HepG2 (cell line): ENCODE data around the gene NAT9. TPM values are rescaled to one million over a fixed set of nuclear protein-coding genes. Genes with fewer than 3 reads are reported as not detected.

Source experiments
- E2F5 ChIP-seq: sonication (generic); formaldehyde crosslinking; conservative IDR thresholded peaks from 2 replicates; pipeline ENCODE4 v1.4.0; 2020; ENCODE audit warnings: missing genetic modification reagents
- FOXJ3 ChIP-seq: sonication (generic); formaldehyde crosslinking; IDR thresholded peaks from 2 replicates; pipeline ENCODE4 v1.4.0; 2020; ENCODE audit warnings: missing genetic modification reagents, mild to moderate bottlenecking, borderline replicate concordance
- GATAD2A ChIP-seq: IDR thresholded peaks from 2 replicates; pipeline ENCODE4 v1.6.1; 2016
- IKZF5 ChIP-seq: IDR thresholded peaks from 2 replicates; pipeline ENCODE4 v1.6.1; 2018; ENCODE audit warnings: missing genetic modification reagents, mild to moderate bottlenecking, missing compliant biosample characterization
- JUND ChIP-seq: sonication (generic); formaldehyde crosslinking; IDR thresholded peaks from 2 replicates; pipeline ENCODE4 v1.8.0; 2022; ENCODE audit warnings: mild to moderate bottlenecking, missing genetic modification reagents
- NAIF1 ChIP-seq: sonication (generic); formaldehyde crosslinking; IDR thresholded peaks from 2 replicates; pipeline ENCODE4 v1.5.0; 2020; ENCODE audit warnings: mild to moderate bottlenecking, missing genetic modification reagents, borderline replicate concordance
- NFKB2 ChIP-seq: sonication (generic); formaldehyde crosslinking; IDR thresholded peaks from 2 replicates; pipeline ENCODE4 v1.4.0; 2020; ENCODE audit warnings: missing genetic modification reagents, borderline replicate concordance
- SETDB1 ChIP-seq: sonication (generic); formaldehyde crosslinking; IDR thresholded peaks from 2 replicates; pipeline ENCODE4 v1.5.1; 2020; ENCODE audit warnings: missing genetic modification reagents, mild to moderate bottlenecking, borderline replicate concordance
- SNRNP70 ChIP-seq: fragments of 200-400 bp; formaldehyde crosslinking; IDR thresholded peaks from 2 replicates; pipeline ENCODE4 v1.6.1; 2017; ENCODE audit warnings: mild to moderate bottlenecking, low read depth, low read length, moderate library complexity
- THRA ChIP-seq: sonication (generic); formaldehyde crosslinking; IDR thresholded peaks from 2 replicates; pipeline ENCODE4 v1.4.0; 2020; ENCODE audit warnings: missing genetic modification reagents, borderline replicate concordance
- ZBTB2 ChIP-seq: sonication (generic); formaldehyde crosslinking; IDR thresholded peaks from 2 replicates; pipeline ENCODE4 v1.8.0; 2022; ENCODE audit warnings: low read depth, missing genetic modification reagents
- ZBTB8A ChIP-seq: sonication (generic); formaldehyde crosslinking; IDR thresholded peaks from 2 replicates; pipeline ENCODE4 v1.4.0; 2020; ENCODE audit warnings: mild to moderate bottlenecking, low read depth, missing genetic modification reagents, borderline replicate concordance
- ZHX1 ChIP-seq: sonication (generic); formaldehyde crosslinking; IDR thresholded peaks from 2 replicates; pipeline ENCODE4 v1.8.1; 2022; ENCODE audit warnings: low read depth, mild to moderate bottlenecking, missing genetic modification reagents
- ZMYM4 ChIP-seq: sonication (generic); formaldehyde crosslinking; IDR thresholded peaks from 2 replicates; pipeline ENCODE4 v1.8.1; 2023; ENCODE audit warnings: mild to moderate bottlenecking, missing genetic modification reagents
- ZNF263 ChIP-seq: sonication (generic); formaldehyde crosslinking; IDR thresholded peaks from 2 replicates; pipeline ENCODE4 v1.4.0; 2020; ENCODE audit warnings: missing genetic modification reagents
- ZNF615 ChIP-seq: sonication (generic); formaldehyde crosslinking; IDR thresholded peaks from 2 replicates; pipeline ENCODE4 v1.5.0; 2020; ENCODE audit warnings: mild to moderate bottlenecking, missing genetic modification reagents, borderline replicate concordance
- ZNF639 ChIP-seq: conservative IDR thresholded peaks from 2 replicates; pipeline ENCODE4 v1.6.1; 2018; ENCODE audit warnings: missing genetic modification reagents
- ZNF724P ChIP-seq: sonication (generic); formaldehyde crosslinking; IDR thresholded peaks from 2 replicates; pipeline ENCODE4 v1.8.0; 2022; ENCODE audit warnings: missing genetic modification reagents, borderline replicate concordance
- ZNF737 ChIP-seq: sonication (generic); formaldehyde crosslinking; IDR thresholded peaks from 2 replicates; pipeline ENCODE4 v1.5.0; 2020; ENCODE audit warnings: missing genetic modification reagents, mild to moderate bottlenecking, borderline replicate concordance
- polyA plus RNA-seq, 8 experiments: library from polyadenylated mRNA; depleted of rRNA in 3 of 8; stranded (reverse) in 7 of 8; unstranded in 1 of 8; fragments of >200 nt; fragmentation: Illumina TruSeq in 4 of 8; extraction: Trizol in 4 of 8; gene quantifications; 2 replicates each; pipeline versions ENCODE4 v1.2.1 to v1.2.3, GENCODE V29; 2011 to 2016; ENCODE audit warnings: low read depth in 4 of 8, missing spikeins in 1 of 8, mixed read lengths in 1 of 8; ENCODE audit not compliant: insufficient read depth in 1 of 8
- total RNA-seq, 5 experiments: library from RNA; depleted of rRNA; stranded (reverse); fragments of >200 nt; fragmentation: Illumina TruSeq; extraction: Trizol; gene quantifications; 2 replicates each; pipeline ENCODE4 v1.2.3, GENCODE V29; 2016; ENCODE audit warnings: low read depth in 1 of 5

NAT9 gene
- total and polyA plus RNA-seq, 2 of the 13 experiments (the other 11 are each of a cell fraction or from before 2014, with no cell fraction given), result 39.7 to 44.2 TPM

- TF ChIP-seq THRA (CRISPR knock-in tag) (peak; percentile 73; the same call in 1 of the 2 replicates), ZBTB8A (CRISPR knock-in tag) (no peak; the same call in 1 of the 2 replicates), GATAD2A (CRISPR knock-in tag) (peak; percentile 95), IKZF5 (CRISPR knock-in tag) (peak; percentile 95), ZNF639 (CRISPR knock-in tag) (no peak), ZNF737 (no peak), NFKB2 (CRISPR knock-in tag) (peak; percentile 81; the same call in 1 of the 2 replicates), SETDB1 (CRISPR knock-in tag) (no peak), ZBTB2 (CRISPR knock-in tag) (no peak), ZHX1 (CRISPR knock-in tag) (0 out of 2 replicates have a peak, but pooled peaks have one; percentile 24), NAIF1 (CRISPR knock-in tag) (peak; percentile 67; the same call in 1 of the 2 replicates), ZMYM4 (CRISPR knock-in tag) (peak; percentile 68), ZNF724P (CRISPR knock-in tag) (0 out of 2 replicates have a peak, but pooled peaks have one; percentile 55), ZNF263 (peak; percentile 90), FOXJ3 (CRISPR knock-in tag) (peak; percentile 72; the same call in 1 of the 2 replicates), E2F5 (CRISPR knock-in tag) (no peak), JUND (CRISPR knock-in tag) (peak; percentile 69; the same call in 1 of the 2 replicates), SNRNP70 (no peak), ZNF615 (no peak; the same call in 1 of the 2 replicates)
These were observed 12.4 kb downstream of the NAT9 start (continued) for GRCh38 chr17:74763565-74764387.
